ENCODE data around the gene PRDM16. TPM values are rescaled to one million over a fixed set of nuclear protein-coding genes. Genes with fewer than 3 reads are reported as not detected.
A peak's percentile ranks its signal among the peaks of the same experiment; 100 is the strongest.

The PRDM16 gene
- total RNA-seq, 1 donor from 2014 or later, result 21.4 TPM

DNA sequence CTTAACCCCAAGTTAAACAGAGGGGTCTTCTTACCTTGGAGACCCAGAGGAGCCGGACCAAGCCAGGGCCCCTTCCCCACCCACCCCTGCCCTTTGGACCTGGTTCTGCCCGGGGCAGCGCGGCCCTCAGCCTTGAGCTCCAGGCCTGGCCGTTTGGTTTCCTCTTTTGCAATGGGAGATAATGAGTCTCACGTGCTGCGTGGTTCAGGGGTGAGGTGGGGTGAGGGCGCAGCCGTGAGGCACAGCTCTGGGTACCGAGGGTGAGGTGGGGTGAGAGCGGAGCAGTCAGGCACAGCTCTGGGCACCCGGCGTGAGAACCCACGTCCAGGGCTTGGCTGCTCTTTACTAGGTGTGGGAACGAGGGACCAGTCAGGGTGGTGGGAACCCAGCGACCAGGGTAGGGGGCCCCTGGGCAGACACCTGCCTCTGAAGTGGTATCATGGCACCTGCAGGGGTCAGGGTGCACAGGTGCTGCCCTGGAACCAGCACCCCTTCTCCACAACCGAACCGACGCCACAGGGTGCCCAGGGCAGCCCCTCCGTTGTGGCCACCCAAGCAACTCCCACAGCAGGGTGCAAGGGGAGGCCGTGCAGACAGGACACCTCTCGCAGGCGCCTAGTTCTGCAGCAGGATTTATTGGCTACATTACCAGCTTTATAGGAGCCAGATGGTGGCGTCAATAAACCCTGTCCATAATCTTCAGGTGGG, 182.2 kb downstream of the PRDM16 start:
- Mint-ChIP-seq H3K36me3 (ENCODE audit: low read depth, unreplicated experiment) (no peaks in the 10 kb centered on the region), H3K4me1 (ENCODE audit: unreplicated experiment) (peaks cover 34% of the 10 kb centered on the region), H3K27me3 (ENCODE audit: unreplicated experiment) (peaks cover 9% of the 10 kb centered on the region), H3K27ac (ENCODE audit: unreplicated experiment) (no peak overlapping the region), H3K4me3 (ENCODE audit: unreplicated experiment) (no peak overlapping the region), H3K9me3 (ENCODE audit: unreplicated experiment) (no peaks in the 10 kb centered on the region)
- TF ChIP-seq, protein P1, sequence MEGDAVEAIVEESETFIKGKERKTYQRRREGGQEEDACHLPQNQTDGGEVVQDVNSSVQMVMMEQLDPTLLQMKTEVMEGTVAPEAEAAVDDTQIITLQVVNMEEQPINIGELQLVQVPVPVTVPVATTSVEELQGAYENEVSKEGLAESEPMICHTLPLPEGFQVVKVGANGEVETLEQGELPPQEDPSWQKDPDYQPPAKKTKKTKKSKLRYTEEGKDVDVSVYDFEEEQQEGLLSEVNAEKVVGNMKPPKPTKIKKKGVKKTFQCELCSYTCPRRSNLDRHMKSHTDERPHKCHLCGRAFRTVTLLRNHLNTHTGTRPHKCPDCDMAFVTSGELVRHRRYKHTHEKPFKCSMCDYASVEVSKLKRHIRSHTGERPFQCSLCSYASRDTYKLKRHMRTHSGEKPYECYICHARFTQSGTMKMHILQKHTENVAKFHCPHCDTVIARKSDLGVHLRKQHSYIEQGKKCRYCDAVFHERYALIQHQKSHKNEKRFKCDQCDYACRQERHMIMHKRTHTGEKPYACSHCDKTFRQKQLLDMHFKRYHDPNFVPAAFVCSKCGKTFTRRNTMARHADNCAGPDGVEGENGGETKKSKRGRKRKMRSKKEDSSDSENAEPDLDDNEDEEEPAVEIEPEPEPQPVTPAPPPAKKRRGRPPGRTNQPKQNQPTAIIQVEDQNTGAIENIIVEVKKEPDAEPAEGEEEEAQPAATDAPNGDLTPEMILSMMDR (IDR thresholded peaks at IDR 0.05; ENCODE audit: unreplicated experiment), result no peak
- DNase-seq (ENCODE audit: low spot score), result no peak

DNA sequence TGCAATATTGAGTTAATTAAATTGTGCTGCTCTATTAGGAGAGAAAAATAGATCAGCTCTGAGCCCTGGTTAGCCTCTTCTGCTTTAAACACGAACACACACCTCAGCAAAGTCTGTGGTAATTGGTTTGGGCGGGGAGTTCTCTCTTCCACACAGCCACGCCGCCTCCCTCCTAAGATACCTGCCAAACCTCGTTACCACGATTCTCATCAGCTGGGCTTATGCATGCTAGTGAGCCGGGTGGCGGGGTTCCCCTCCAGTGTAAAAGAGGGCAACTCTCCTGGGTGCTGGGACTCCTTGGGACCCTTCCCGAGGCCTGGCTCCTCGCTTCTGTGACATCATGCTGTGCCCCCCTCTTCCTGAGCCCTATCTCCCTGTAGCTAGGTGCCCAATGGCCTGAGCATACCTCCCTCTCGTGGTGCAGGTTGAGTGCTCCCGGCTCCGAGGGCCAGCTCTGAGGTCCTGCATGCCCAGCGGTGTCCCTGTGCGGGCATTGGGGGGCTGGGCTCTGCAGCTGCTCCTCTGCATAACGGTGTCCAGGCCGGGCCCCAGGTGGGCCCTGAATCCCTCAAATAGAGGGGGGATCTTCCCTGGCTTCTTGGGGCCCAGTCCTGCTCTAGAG, 182.9 kb downstream of the PRDM16 start:
- no peak for DNase-seq (ENCODE audit: low spot score)
- H3K27ac Mint-ChIP-seq (ENCODE audit: unreplicated experiment), result no peak overlapping the region
- no peak overlapping the region for H3K4me3 Mint-ChIP-seq (ENCODE audit: unreplicated experiment)
- TF ChIP-seq, protein P1 (IDR thresholded peaks at IDR 0.05; ENCODE audit: unreplicated experiment), result no peak
- peaks cover 8% of the 10 kb centered on the region for H3K27me3 Mint-ChIP-seq (ENCODE audit: unreplicated experiment)
- H3K36me3 Mint-ChIP-seq (ENCODE audit: low read depth, unreplicated experiment), result no peaks in the 10 kb centered on the region
- no peaks in the 10 kb centered on the region for H3K9me3 Mint-ChIP-seq (ENCODE audit: unreplicated experiment)
- peaks cover 31% of the 10 kb centered on the region for H3K4me1 Mint-ChIP-seq (ENCODE audit: unreplicated experiment)

DNA sequence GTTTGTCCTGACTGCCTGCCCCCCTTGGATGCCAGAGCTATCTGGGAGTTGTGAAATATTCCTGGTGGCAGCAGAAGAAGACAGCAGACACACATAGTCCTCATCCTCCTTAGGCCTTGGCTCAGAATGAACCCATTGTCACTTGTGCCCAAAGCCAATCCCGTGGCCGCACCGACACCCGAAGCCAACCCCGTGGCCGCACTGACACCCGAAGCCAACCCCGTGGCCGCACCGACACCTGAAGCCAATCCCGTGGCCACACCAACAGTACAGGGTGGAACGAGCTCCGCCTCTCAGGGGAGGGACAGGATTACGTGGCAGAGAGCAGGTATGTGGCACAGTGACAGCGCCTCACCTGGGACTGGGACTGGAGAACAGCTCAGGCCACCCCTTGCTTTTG, 186.7 kb downstream of the PRDM16 start:
- TF ChIP-seq, protein P1 (IDR thresholded peaks at IDR 0.05; ENCODE audit: unreplicated experiment), result no peak
- H3K4me1 Mint-ChIP-seq (ENCODE audit: unreplicated experiment), result peaks cover 22% of the 10 kb centered on the region

DNA sequence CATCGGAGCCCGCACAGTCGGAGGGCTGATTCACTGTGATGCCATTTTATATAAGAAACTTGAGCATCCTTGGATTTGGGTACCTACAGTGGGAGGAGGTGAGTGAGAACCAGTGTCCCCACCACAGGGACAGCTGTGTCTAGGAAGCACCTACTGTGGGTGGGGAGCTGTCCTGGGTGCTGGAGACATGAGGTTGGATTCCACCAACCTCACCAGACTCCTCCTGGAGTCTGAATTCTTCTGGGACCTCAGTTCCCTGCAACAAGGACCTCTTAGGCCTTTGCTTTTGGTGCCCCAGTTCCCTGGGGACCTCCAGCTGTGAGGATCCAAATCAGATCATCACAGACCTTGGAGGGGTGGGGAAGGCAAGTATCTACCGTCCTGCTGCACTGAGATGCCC, 188.8 kb downstream of the PRDM16 start:
- TF ChIP-seq, protein P1 (IDR thresholded peaks at IDR 0.05; ENCODE audit: unreplicated experiment), result no peak
- H3K27ac Mint-ChIP-seq (ENCODE audit: unreplicated experiment), result no peak overlapping the region
- no peak for DNase-seq (ENCODE audit: low spot score)

More for the DNA sequence above, 186.7 kb downstream of the PRDM16 start:
- DNase-seq (ENCODE audit: low spot score), result no peak
- Mint-ChIP-seq H3K27ac (ENCODE audit: unreplicated experiment) (no peak overlapping the region), H3K27me3 (ENCODE audit: unreplicated experiment) (peaks cover 14% of the 10 kb centered on the region), H3K9me3 (ENCODE audit: unreplicated experiment) (no peaks in the 10 kb centered on the region), H3K4me3 (ENCODE audit: unreplicated experiment) (no peak overlapping the region), H3K36me3 (ENCODE audit: low read depth, unreplicated experiment) (no peaks in the 10 kb centered on the region)

DNA sequence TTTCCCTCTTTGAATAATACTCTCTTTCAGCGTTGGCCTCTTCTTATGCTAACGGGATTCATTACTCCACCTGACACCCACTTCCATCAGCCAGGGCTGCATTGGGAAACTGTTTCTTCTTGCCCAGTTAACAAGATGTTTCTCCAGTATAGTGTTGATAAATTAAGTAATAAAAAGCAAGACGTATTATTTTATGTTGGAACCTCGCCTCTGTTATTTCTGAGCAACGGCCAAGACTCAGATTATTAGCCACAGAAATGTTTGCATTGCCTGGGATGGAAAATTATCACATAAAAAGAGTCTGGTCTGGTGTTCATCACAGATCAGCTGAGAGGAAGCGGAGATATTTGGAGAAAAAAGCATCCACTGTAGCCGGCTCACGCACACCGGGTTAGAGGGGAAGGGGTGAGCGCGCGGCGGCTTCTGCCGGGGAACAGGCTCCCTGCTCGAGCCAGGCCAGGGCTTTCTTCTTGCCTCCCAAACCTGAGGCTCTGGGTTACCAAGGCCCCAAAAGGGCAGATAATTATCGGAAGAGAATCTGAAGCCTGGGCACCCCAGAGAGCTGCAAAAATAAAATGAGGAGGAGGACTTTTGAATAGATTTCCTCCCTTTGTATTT, 189.5 kb downstream of the PRDM16 start:
- TF ChIP-seq, protein P1 (IDR thresholded peaks at IDR 0.05; ENCODE audit: unreplicated experiment), result no peak
- H3K4me3 Mint-ChIP-seq (ENCODE audit: unreplicated experiment), result no peak overlapping the region
- no peaks in the 10 kb centered on the region for H3K36me3 Mint-ChIP-seq (ENCODE audit: low read depth, unreplicated experiment)
- no peak for DNase-seq (ENCODE audit: low spot score)
- H3K27ac Mint-ChIP-seq (ENCODE audit: unreplicated experiment), result peak overlapping the region; percentile 66
- H3K4me1 Mint-ChIP-seq (ENCODE audit: unreplicated experiment), result peaks cover 42% of the 10 kb centered on the region
- no peaks in the 10 kb centered on the region for H3K9me3 Mint-ChIP-seq (ENCODE audit: unreplicated experiment)
- H3K27me3 Mint-ChIP-seq (ENCODE audit: unreplicated experiment), result peaks cover 16% of the 10 kb centered on the region

More for the DNA sequence above, 188.8 kb downstream of the PRDM16 start:
- Mint-ChIP-seq H3K4me3 (ENCODE audit: unreplicated experiment) (no peak overlapping the region), H3K27me3 (ENCODE audit: unreplicated experiment) (peaks cover 16% of the 10 kb centered on the region), H3K9me3 (ENCODE audit: unreplicated experiment) (no peaks in the 10 kb centered on the region), H3K36me3 (ENCODE audit: low read depth, unreplicated experiment) (no peaks in the 10 kb centered on the region), H3K4me1 (ENCODE audit: unreplicated experiment) (peaks cover 42% of the 10 kb centered on the region)
